ENCODE data around the gene LPP. TPM values are rescaled to one million over a fixed set of nuclear protein-coding genes. Genes with fewer than 3 reads are reported as not detected.

The LPP gene
- total RNA-seq, 2 donors from 2014 or later = 1,568 to 1,607 TPM

DNA sequence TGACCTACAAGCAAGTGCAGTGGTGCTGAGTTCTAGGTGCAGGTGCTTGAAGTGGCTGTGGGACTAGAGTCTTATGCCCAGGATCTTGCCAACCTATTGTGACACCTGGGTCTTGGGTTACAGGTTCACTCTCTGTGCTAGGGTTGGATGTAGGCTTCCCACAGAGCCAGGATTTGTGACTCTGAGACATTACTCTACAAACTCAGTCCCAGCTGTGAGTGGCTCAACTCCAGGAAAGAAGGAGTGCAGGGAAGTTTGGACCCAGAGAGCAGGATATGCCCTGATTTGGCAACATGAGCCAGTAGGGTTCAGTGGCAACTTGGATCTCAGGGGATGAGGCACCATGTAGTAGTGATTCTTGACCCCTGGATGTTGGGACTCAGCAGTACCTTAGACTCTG, 182.2 kb downstream of the LPP start:
- Histone ChIP-seq H3K9me3 (no peaks in the 10 kb centered on the region), H3K27ac (peak overlapping the region in 1 of 2 donors; percentile 8), H3K4me1 (ENCODE audit: control insufficient read depth in 1 of 2, low read depth in 2 of 2) (peaks cover 20 to 61% of the 10 kb centered on the region in 2 donors), H3K36me3 (no peaks in the 10 kb centered on the region), H3K27me3 (replicated peaks; ENCODE audit: insufficient read depth) (no peaks in the 10 kb centered on the region), H3K4me3 (no peak overlapping the region)
- DNase-seq (ENCODE audit: low spot score) (no peak), ATAC-seq (ENCODE audit: insufficient number of reproducible peaks, low FRiP score, low read depth) (no peak)
- TF ChIP-seq, protein P1, sequence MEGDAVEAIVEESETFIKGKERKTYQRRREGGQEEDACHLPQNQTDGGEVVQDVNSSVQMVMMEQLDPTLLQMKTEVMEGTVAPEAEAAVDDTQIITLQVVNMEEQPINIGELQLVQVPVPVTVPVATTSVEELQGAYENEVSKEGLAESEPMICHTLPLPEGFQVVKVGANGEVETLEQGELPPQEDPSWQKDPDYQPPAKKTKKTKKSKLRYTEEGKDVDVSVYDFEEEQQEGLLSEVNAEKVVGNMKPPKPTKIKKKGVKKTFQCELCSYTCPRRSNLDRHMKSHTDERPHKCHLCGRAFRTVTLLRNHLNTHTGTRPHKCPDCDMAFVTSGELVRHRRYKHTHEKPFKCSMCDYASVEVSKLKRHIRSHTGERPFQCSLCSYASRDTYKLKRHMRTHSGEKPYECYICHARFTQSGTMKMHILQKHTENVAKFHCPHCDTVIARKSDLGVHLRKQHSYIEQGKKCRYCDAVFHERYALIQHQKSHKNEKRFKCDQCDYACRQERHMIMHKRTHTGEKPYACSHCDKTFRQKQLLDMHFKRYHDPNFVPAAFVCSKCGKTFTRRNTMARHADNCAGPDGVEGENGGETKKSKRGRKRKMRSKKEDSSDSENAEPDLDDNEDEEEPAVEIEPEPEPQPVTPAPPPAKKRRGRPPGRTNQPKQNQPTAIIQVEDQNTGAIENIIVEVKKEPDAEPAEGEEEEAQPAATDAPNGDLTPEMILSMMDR (IDR thresholded peaks at IDR 0.05) = no peak

DNA sequence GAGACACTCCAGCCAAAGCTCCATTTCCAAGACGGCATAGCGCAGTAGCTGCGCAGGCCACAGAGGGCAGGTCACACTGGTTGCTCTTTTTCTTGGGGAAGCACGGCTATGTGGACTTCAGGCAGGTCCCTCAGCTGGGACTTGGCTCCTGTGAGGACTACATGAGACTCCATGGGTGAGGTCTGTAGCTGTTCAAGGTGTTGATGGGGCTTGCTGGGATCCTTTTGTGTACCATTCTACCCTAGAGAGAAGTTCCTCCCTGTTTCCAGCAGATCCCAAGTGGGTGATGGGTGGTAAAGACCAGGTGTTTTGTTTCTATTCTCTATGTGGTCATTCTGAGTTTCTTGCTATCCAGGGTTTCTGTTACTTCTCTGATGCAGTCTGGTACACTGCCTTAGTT, 183.3 kb downstream of the LPP start:
- peak overlapping the region in 1 of 2 donors; percentile 38 for H3K27ac ChIP-seq
- H3K4me3 ChIP-seq = no peak overlapping the region
- TF ChIP-seq, protein P1 (IDR thresholded peaks at IDR 0.05) = no peak
- peaks cover 29 to 67% of the 10 kb centered on the region in 2 donors for H3K4me1 ChIP-seq (ENCODE audit: control insufficient read depth in 1 of 2, low read depth in 2 of 2)
- no peaks in the 10 kb centered on the region for H3K36me3 ChIP-seq
- no peaks in the 10 kb centered on the region for H3K27me3 ChIP-seq (replicated peaks; ENCODE audit: insufficient read depth)
- DNase-seq (ENCODE audit: low spot score) = no peak
- H3K9me3 ChIP-seq = no peaks in the 10 kb centered on the region
- no peak for ATAC-seq (ENCODE audit: insufficient number of reproducible peaks, low FRiP score, low read depth)

DNA sequence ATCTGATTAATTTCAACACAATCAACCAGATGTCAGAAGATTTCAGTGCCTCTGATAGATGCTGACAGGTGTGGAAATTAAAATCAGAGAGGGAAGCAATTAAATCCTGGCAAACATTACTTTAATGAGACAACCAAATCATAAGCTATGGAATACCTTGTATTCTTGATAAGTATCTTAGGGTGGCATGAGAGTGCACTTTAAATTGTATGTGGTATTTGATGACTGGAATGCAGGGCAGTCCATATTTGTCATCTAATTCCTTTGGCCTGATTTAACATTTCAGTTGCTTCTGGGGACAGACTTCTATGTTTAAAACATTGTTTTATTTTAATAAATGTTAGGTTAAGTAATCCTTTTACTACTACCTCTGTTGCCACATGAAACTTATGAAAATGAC, 184.1 kb downstream of the LPP start:
- TF ChIP-seq, protein P1 (IDR thresholded peaks at IDR 0.05) = no peak
- Histone ChIP-seq H3K36me3 (no peaks in the 10 kb centered on the region), H3K27ac (peak overlapping the region in 1 of 2 donors; percentile 38), H3K27me3 (replicated peaks; ENCODE audit: insufficient read depth) (no peaks in the 10 kb centered on the region), H3K9me3 (no peaks in the 10 kb centered on the region), H3K4me1 (ENCODE audit: control insufficient read depth in 1 of 2, low read depth in 2 of 2) (peaks cover 31 to 70% of the 10 kb centered on the region in 2 donors), H3K4me3 (no peak overlapping the region)
- DNase-seq (ENCODE audit: low spot score) (no peak), ATAC-seq (ENCODE audit: insufficient number of reproducible peaks, low FRiP score, low read depth) (no peak)

DNA sequence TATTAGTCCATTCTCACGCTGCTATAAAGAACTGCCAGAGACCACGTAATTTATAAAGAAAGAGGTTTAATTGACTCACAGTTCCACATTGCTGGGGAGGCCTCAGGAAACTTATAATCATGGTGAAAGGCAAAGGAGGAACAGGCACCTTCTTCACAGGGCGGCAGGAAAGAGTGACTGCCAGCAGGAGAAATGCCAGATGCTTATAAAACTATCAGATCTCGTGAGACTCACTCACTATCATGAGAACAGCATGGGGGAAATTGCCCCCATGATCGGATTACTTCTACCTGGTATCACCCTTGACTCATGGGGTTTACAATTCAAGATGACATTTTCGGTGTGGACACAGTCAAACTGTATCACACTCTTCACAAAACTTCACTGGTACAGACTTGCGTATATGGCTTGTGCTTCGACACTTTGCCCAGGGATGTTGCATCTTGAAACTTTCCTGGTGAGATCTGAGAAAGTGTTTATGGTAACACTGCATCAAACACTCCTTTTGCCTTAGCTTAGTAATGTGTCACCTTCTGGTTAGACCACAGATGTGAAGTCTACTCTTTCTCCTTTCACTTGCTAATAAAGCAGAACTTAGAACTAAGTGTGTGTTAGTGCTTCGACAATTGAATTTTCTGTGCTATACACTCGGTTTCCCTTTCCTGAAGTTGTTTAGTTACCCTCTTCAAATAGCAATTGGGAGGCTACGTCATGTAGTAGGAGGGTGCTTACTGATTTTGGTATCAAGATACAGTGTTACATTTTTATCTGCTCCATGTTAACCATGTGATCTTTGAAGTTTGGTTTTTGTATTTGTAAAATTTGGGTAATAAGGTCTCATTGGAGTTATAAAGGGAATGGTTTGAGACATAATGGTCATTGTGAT, 185.7 kb downstream of the LPP start:
- H3K4me3 ChIP-seq = no peak overlapping the region
- peak overlapping the region; percentile 18 to 38 for H3K27ac ChIP-seq
- H3K36me3 ChIP-seq = no peaks in the 10 kb centered on the region
- H3K4me1 ChIP-seq (ENCODE audit: control insufficient read depth in 1 of 2, low read depth in 2 of 2) = peaks cover 37 to 83% of the 10 kb centered on the region in 2 donors
- no peaks in the 10 kb centered on the region for H3K9me3 ChIP-seq
- DNase-seq (ENCODE audit: low spot score) (no peak), ATAC-seq (ENCODE audit: insufficient number of reproducible peaks, low FRiP score, low read depth) (no peak)
- TF ChIP-seq, protein P1 (IDR thresholded peaks at IDR 0.05) = no peak
- no peaks in the 10 kb centered on the region for H3K27me3 ChIP-seq (replicated peaks; ENCODE audit: insufficient read depth)

DNA sequence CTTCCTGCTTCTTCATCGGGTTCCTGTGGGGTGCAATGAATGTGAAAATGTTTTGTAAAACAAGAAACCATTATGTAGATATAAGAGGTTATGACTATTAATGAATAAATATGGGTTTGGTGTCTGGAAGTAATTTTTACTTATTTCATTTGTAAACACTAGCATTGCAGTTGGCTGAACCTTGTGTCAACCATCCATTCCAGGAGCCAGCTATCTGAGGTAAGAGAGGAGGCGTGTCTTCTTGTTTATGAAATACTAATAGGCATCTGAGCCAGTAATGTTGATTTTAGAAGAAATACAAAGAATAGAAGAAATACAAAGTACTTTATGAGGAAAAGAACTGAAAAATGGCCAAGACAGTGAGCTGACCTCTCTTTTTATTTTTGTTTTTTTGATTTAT, 187.5 kb downstream of the LPP start:
- H3K9me3 ChIP-seq = no peaks in the 10 kb centered on the region
- H3K4me3 ChIP-seq = no peak overlapping the region
- DNase-seq (ENCODE audit: low spot score) (no peak), ATAC-seq (ENCODE audit: insufficient number of reproducible peaks, low FRiP score, low read depth) (no peak)
- H3K4me1 ChIP-seq (ENCODE audit: control insufficient read depth in 1 of 2, low read depth in 2 of 2) = peaks cover 41 to 86% of the 10 kb centered on the region in 2 donors
- no peaks in the 10 kb centered on the region for H3K36me3 ChIP-seq
- H3K27me3 ChIP-seq (replicated peaks; ENCODE audit: insufficient read depth) = no peaks in the 10 kb centered on the region
- TF ChIP-seq, protein P1 (IDR thresholded peaks at IDR 0.05) = no peak
- H3K27ac ChIP-seq = peak overlapping the region in 1 of 2 donors; percentile 9
